Measurements from ENCODE around the gene PACRG.

DNA sequence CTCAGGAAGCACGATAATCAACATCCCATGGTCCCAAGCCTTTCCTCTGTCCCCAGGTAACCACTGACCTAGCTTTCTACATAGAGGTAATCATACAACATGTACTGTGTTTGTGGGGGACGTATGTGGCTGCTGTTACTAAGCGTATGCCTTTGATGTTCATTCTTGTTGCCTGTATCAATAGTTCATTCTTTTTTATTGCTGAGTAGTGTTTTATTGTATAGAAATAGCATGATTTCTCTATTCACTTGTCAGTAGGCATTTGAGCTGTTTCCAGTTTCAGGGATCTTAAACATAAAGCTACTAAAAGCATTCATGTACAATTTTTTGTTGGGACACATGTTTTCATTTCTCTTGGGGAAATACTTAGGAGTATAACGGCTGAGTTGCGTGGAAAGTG is 185.4 kb downstream of the PACRG start:
- TF ChIP-seq EP300 (IDR thresholded peaks at IDR 0.05) = no peak
- TF ChIP-seq, protein P1, sequence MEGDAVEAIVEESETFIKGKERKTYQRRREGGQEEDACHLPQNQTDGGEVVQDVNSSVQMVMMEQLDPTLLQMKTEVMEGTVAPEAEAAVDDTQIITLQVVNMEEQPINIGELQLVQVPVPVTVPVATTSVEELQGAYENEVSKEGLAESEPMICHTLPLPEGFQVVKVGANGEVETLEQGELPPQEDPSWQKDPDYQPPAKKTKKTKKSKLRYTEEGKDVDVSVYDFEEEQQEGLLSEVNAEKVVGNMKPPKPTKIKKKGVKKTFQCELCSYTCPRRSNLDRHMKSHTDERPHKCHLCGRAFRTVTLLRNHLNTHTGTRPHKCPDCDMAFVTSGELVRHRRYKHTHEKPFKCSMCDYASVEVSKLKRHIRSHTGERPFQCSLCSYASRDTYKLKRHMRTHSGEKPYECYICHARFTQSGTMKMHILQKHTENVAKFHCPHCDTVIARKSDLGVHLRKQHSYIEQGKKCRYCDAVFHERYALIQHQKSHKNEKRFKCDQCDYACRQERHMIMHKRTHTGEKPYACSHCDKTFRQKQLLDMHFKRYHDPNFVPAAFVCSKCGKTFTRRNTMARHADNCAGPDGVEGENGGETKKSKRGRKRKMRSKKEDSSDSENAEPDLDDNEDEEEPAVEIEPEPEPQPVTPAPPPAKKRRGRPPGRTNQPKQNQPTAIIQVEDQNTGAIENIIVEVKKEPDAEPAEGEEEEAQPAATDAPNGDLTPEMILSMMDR (IDR thresholded peaks at IDR 0.05) = no peak
